Activated naive CD8-positive, alpha-beta T cell treated with anti-CD3 and anti-CD28 coated beads for 36 hours (primary cell): ENCODE measurements around the gene IP6K3. TPM values are rescaled to one million over a fixed set of nuclear protein-coding genes. Genes with fewer than 3 reads are reported as not detected.

ENCODE experiments used
- DNase-seq: peaks from one replicate; pipeline ENCODE4 v3.0.0; 2021
- H3K27ac Mint-ChIP-seq: one replicate; pipeline ENCODE4 v1.8.0; 2022; ENCODE audit warnings: mild to moderate bottlenecking, moderate library complexity, mixed read lengths
- H3K27me3 Mint-ChIP-seq: one replicate; pipeline ENCODE4 v1.8.0; 2022; ENCODE audit warnings: mild to moderate bottlenecking, mixed read lengths
- H3K36me3 Mint-ChIP-seq: one replicate; pipeline ENCODE4 v1.8.0; 2021; ENCODE audit warnings: mild to moderate bottlenecking, mixed read lengths
- H3K4me1 Mint-ChIP-seq: one replicate; pipeline ENCODE4 v1.8.0; 2021; ENCODE audit warnings: mixed read lengths
- H3K4me3 Mint-ChIP-seq: one replicate; pipeline ENCODE4 v1.8.0; 2022; ENCODE audit warnings: mild to moderate bottlenecking, moderate library complexity, mixed read lengths
- H3K9me3 Mint-ChIP-seq: one replicate; pipeline ENCODE4 v1.8.0; 2022; ENCODE audit warnings: mixed read lengths
- total RNA-seq, 2 experiments: library from RNA; stranded (reverse); gene quantifications; one replicate each; pipeline ENCODE4 v1.2.3, GENCODE V29; 2021

Gene IP6K3
- total RNA-seq, 2 experiments from 2014 or later = not detected

GRCh38 chr6:33671744-33672072 lies 75.0 kb downstream of the IP6K3 start:
- DNase-seq = no peak
- Mint-ChIP-seq H3K27me3 (no peaks in the 10 kb centered on the region), H3K27ac (no peak overlapping the region), H3K4me3 (no peak overlapping the region), H3K9me3 (no peaks in the 10 kb centered on the region), H3K4me1 (no peaks in the 10 kb centered on the region), H3K36me3 (peaks cover 18% of the 10 kb centered on the region)

Other genes starting within 250 kb of the IP6K3 start
- gene BAK1, start 166.6 kb downstream of the IP6K3 start, total RNA-seq = 10 to 100 TPM; 32.0 to 34.3 TPM
- 10 to 100 TPM; 35.5 to 36.6 TPM for gene ITPR3, start 125.6 kb downstream of the IP6K3 start, total RNA-seq
- gene UQCC2, start 35.2 kb downstream of the IP6K3 start, total RNA-seq = 100 to 1,000 TPM; 118 to 126 TPM
- 10 to 100 TPM; 33.1 to 38.8 TPM for gene LEMD2, start 42.2 kb upstream of the IP6K3 start, total RNA-seq
- not detected for gene MLN, start 57.1 kb upstream of the IP6K3 start, total RNA-seq